ENCODE measurements around the gene MACROD2. TPM values are rescaled to one million over a fixed set of nuclear protein-coding genes. Genes with fewer than 3 reads are reported as not detected.

The MACROD2 gene
- total RNA-seq, 1 experiment from 2014 or later, result 3.7 TPM

GRCh38 chr20:16058268-16058667 is 2063.0 kb downstream of the MACROD2 start:
- Histone ChIP-seq H3K9me2 (ENCODE audit: insufficient read depth) (no peaks in the 10 kb centered on the region), H3K27ac (ENCODE audit: low read depth, low read length) (no peak overlapping the region), H3K4me3 (replicated peaks in 1 of 2; ENCODE audit: low read depth in 1 of 2, low read length in 2 of 2) (no peak overlapping the region), H3K79me2 (ENCODE audit: insufficient read depth, low read length) (no peaks in the 10 kb centered on the region), H2AFZ (ENCODE audit: low read depth, low read length, poor library complexity, severe bottlenecking) (no peak overlapping the region), H3K4me2 (ENCODE audit: low read length) (no peak overlapping the region), H3K27me3 (ENCODE audit: insufficient read depth, low read length) (no peaks in the 10 kb centered on the region), H4K20me1 (ENCODE audit: insufficient read depth) (no peaks in the 10 kb centered on the region), H3K4me1 (ENCODE audit: control insufficient read depth in 1 of 2, insufficient read depth in 2 of 2, low read length in 2 of 2) (no peaks in the 10 kb centered on the region), H3K36me3 (ENCODE audit: control insufficient read depth in 1 of 2, insufficient read depth in 2 of 2, low read length in 2 of 2) (no peaks in the 10 kb centered on the region), H3K9ac (ENCODE audit: low read length) (no peak overlapping the region), H3K9me3 (ENCODE audit: control insufficient read depth in 1 of 2, insufficient read depth in 1 of 2, low read depth in 1 of 2, low read length in 2 of 2) (peaks cover 0 to 6% of the 10 kb centered on the region in 2 experiments; a peak in 2 of 4 replicates)
- intact Hi-C loops (cut with micrococcal nuclease), result no loop called here
- ATAC-seq, result no peak
- ChIA-PET CTCF (no interaction called here), POLR2A (no interaction called here), RAD21 (ENCODE audit: low non-redundant PET in 1 of 2, low total read pairs in 2 of 2, uncharacterized antibody in 2 of 2, unreplicated experiment in 2 of 2) (no interaction called here)
- BruUV-seq (replicated peaks), result no TSS peak
- TF ChIP-seq ELF1 (IDR thresholded peaks at IDR 0.05; ENCODE audit: borderline replicate concordance, low read depth) (no peak), EZH2 (IDR thresholded peaks at IDR 0.05) (no peak), POLR2AphosphoS5 (IDR thresholded peaks at IDR 0.05; ENCODE audit: low read depth, low read length) (no peak), SP1 (IDR thresholded peaks at IDR 0.05; ENCODE audit: low read depth) (no peak), ZNF274 (IDR thresholded peaks at IDR 0.05; ENCODE audit: low read depth, low read length) (no peak), JUND (IDR thresholded peaks at IDR 0.05) (no peak), RAD21 (IDR thresholded peaks at IDR 0.05; ENCODE audit: low read depth) (no peak), EGR1 (IDR thresholded peaks at IDR 0.05; ENCODE audit: low read depth) (no peak), ATF3 (IDR thresholded peaks at IDR 0.05) (no peak), POLR2A (IDR thresholded peaks at IDR 0.05; ENCODE audit: borderline replicate concordance, extremely low read depth, insufficient read depth, insufficient read length) (no peak), ZFX (IDR thresholded peaks at IDR 0.05) (no peak), FOSL1 (IDR thresholded peaks at IDR 0.05; ENCODE audit: low read depth) (no peak), REST (IDR thresholded peaks at IDR 0.05; ENCODE audit: low read depth) (no peak), CEBPB (IDR thresholded peaks at IDR 0.05; ENCODE audit: low read depth) (no peak)
- no peak for DNase-seq (ENCODE audit: low read depth, low spot score)

Measured in HCT116 (cell line).